Measurements from ENCODE around the gene KIF6.
"Not testable (repeated sequence)": the region's sequence is repeated elsewhere in the genome, so short reads cannot be mapped to it uniquely, and the experiment has no call there.

The KIF6 gene, protein sequence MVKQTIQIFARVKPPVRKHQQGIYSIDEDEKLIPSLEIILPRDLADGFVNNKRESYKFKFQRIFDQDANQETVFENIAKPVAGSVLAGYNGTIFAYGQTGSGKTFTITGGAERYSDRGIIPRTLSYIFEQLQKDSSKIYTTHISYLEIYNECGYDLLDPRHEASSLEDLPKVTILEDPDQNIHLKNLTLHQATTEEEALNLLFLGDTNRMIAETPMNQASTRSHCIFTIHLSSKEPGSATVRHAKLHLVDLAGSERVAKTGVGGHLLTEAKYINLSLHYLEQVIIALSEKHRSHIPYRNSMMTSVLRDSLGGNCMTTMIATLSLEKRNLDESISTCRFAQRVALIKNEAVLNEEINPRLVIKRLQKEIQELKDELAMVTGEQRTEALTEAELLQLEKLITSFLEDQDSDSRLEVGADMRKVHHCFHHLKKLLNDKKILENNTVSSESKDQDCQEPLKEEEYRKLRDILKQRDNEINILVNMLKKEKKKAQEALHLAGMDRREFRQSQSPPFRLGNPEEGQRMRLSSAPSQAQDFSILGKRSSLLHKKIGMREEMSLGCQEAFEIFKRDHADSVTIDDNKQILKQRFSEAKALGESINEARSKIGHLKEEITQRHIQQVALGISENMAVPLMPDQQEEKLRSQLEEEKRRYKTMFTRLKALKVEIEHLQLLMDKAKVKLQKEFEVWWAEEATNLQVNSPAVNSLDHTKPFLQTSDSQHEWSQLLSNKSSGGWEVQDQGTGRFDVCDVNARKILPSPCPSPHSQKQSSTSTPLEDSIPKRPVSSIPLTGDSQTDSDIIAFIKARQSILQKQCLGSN

DNA sequence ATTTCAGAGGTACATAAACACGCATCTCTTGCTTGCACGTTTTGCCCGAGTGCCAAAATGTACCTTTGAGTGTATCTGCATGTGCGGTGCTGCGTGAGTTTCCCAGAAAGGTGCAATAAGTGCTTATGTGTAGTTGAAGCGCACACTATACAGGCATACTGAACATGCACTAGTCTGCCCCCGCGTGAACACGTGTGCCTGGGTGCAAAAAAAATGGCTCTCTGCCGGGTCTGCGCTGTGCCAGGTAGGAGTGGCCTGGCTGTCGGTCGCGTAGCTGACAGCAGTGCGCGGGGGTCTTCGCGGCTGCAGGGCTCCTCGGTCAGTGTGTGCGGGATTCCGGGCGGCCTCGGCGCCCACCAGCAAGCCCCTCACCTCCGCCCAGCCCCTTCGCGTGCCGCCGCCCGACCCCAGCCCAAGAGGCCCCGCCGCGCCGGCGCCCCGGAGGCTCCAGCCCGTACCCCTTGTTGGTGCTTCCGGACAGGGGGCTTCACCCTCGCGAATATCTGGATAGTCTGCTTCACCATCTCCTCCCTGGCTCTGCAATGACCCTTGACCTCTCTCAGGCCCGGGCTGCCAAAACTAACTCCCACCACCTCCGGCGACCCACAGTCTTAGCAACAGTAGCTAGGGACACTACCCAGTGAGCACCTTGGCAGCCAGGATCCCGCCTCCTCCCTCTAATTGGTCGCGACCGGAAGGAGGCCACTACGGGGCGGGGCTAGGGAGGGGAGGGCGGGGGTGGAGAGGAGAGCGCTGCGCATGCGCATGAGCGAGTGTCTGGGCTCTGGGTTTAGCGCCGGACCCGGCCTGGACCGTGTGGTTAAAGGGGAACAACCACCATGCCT is at the start of gene KIF6:
Gene KIF6 (minus strand): TSS at position 622 of the 845 bp plus-strand sequence. CDS start 98 bp downstream, at position 524.
- peak; percentile 45 for DNase-seq (ENCODE audit: low read depth)

- no peak for DNase-seq (ENCODE audit: low read depth)
These were observed 48.6 kb upstream of the KIF6 start for GRCh38 chr6:39773782-39774181.

GRCh38 chr6:39772559-39773273 is 47.5 kb upstream of the KIF6 start:
- DNase-seq (ENCODE audit: low read depth): no peak

DNA sequence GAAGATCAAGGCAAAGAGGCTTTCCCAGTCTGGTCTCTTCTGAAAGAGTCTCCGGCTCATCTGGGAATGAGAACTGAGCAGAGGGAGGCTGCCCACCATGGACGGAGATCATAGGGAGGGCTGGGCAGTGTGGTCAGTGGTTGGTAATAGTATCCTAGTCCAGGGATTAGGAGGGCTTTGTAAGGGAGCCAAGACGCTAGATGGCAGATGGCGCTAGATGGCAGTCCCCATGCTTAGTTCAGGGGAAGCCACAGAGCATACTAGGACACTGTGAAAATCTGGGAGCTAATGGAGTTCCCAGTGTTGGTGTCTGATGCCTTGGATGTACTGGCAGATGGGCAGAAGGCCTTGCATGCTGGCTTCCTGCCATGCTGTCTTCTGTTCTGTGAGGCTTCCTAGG is 45.2 kb upstream of the KIF6 start:
- DNase-seq (ENCODE audit: low read depth): no peak

DNA sequence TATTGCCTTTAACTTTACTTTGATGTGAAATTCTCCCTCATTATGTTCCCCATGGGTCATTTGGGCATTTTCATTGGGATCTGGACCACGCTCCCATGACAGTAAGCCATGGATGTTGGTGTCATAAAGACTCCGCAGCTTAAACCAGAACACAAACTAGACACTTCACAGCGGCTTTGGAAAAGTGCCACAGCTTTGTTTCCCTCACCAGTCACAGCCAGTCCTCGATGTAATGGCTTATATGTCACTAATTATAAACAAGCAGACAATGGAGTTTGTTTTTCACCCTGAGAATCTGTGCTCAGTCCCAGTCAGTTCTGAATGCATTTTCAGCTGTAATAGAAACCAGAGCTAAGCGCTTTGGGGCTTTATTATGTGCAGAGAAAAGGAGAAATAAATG is 43.8 kb upstream of the KIF6 start:
- no peak for DNase-seq (ENCODE audit: low read depth)

- no peak for DNase-seq (ENCODE audit: low read depth)
These were observed 40.4 kb upstream of the KIF6 start for GRCh38 chr6:39765508-39766065.

GRCh38 chr6:39760226-39760952 is 35.2 kb upstream of the KIF6 start:
- no peak for DNase-seq (ENCODE audit: low read depth)

GRCh38 chr6:39758905-39759605 is 33.8 kb upstream of the KIF6 start:
- no peak for DNase-seq (ENCODE audit: low read depth)

- no peak for DNase-seq (ENCODE audit: low read depth)
These were observed 31.4 kb upstream of the KIF6 start for GRCh38 chr6:39756582-39756981.

GRCh38 chr6:39755231-39755630 is 30.0 kb upstream of the KIF6 start:
- peak; percentile 13 for DNase-seq (ENCODE audit: low read depth)

GRCh38 chr6:39754514-39755115 is 29.4 kb upstream of the KIF6 start:
- DNase-seq (ENCODE audit: low read depth): no peak

DNA sequence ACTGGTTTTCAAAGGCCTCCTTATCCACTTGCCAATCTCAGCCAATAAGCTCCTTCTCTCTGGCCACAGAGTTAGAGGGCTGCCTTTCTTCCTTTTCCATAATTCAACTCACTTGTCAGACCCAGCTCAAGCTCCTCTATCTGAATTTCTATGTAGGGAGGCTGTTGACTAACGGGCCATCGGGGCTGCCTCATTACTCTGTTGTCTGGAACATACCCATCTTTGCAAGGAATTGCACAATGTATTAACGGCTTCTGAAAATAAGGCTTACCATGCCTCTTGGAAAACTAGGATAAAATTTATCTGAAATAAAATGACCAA is 28.5 kb upstream of the KIF6 start:
- DNase-seq (ENCODE audit: low read depth): no peak

- DNase-seq (ENCODE audit: low read depth): no peak
These were observed 27.9 kb upstream of the KIF6 start for GRCh38 chr6:39752835-39753724.

- DNase-seq (ENCODE audit: low read depth): no peak
These were observed 21.6 kb upstream of the KIF6 start for GRCh38 chr6:39746795-39747194.

DNA sequence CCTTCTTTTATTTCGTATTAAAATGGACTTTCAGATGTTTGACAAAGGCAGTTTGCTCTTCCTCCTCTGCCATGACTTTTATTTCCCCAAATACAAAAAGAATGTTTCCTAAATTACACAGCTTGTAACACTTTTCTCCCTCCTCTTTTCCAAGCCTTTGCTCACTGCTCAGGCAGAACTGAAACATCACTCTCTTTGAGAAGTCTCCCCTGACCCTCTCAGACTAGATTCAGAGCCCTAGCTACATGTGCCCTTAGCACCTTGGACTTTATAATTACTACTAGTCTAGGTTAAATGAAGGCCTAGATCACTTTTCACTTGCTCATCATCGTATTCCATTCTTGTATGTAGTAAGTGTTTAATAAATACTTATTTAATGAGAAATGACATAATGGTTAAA is 8.5 kb upstream of the KIF6 start:
- DNase-seq (ENCODE audit: low read depth): no peak

GRCh38 chr6:39731565-39731964 is 6.4 kb upstream of the KIF6 start:
- no peak for DNase-seq (ENCODE audit: low read depth)

DNA sequence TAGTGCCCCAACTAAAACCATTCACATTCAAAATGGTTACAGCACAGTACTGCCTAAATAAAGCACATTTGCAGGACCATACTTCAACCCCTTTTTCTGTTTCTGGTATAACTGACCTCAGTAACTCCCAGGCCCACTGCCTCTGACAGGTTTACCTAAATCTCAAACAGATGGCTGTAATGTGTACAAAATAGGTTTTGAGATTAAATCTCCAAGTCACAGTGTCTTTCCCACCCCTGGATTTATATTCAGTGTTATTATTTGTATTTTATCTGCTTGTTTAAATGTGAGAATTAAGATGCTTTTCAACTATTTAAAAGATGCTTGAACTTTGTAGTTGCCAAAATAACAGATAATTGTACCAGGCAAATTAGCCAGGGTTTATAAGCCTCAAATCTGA is 4.7 kb upstream of the KIF6 start:
- DNase-seq (ENCODE audit: low read depth): no peak

DNA sequence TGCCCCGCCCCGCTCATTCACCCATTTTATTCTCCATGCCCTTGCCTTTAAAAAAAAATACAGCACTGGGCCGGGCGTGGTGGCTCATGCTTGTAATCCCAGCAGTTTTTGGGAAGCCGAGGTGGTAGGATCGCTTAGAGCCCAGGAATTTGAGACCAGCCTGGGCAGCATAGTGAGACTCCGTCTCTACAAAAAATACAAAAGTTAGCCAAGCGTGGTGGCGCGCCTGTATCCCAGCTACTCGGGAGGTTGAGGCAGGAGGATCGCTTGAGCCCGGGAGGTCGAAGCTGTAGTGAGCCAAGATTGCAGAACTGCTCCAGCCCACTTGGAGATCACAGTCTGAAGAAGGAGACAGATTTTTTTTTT is 407 bp upstream of the KIF6 start:
- no peak for DNase-seq (ENCODE audit: low read depth)

- DNase-seq (ENCODE audit: low read depth): not testable (repeated sequence)
These were observed 1.9 kb downstream of the KIF6 start for GRCh38 chr6:39723350-39723749.
